ENCODE results near the gene CEP57L1.

DNA sequence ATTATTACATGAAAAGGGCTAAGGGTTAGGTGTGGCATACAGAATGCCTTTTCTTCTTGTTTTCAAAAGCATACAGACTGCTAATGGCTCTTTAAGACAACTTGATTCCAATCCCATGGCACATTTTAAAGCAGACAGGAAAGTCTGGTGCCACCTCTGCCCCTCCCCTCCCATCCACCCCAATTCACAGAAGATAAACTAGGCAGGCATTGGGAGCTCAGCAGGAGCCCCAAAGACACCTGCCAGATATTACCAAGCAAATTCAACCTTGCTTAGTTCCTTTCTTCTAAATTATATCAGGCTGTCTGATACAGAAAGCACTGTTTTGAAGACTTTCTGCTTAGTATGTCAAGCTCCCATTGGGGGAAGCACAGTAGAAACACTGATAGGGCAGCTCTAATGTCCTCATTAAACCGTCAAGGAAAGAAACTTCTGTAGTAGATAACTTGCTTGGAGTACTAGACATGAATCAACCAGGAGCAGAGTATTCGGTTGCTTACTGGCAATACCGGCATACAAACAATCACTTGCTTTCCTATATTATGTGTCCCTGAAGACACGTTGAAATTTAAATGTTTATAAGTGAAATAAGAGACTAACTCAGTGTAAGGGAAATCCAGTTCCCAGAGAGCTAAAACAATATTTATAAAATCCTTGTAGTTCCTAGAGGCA is 13.7 kb upstream of the CEP57L1 start:
- TF ChIP-seq, protein P1, sequence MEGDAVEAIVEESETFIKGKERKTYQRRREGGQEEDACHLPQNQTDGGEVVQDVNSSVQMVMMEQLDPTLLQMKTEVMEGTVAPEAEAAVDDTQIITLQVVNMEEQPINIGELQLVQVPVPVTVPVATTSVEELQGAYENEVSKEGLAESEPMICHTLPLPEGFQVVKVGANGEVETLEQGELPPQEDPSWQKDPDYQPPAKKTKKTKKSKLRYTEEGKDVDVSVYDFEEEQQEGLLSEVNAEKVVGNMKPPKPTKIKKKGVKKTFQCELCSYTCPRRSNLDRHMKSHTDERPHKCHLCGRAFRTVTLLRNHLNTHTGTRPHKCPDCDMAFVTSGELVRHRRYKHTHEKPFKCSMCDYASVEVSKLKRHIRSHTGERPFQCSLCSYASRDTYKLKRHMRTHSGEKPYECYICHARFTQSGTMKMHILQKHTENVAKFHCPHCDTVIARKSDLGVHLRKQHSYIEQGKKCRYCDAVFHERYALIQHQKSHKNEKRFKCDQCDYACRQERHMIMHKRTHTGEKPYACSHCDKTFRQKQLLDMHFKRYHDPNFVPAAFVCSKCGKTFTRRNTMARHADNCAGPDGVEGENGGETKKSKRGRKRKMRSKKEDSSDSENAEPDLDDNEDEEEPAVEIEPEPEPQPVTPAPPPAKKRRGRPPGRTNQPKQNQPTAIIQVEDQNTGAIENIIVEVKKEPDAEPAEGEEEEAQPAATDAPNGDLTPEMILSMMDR (IDR thresholded peaks at IDR 0.05): no peak
- TF ChIP-seq POLR2AphosphoS5 (IDR thresholded peaks at IDR 0.05): no peak
- no peak for TF ChIP-seq POLR2A (IDR thresholded peaks at IDR 0.05)
- TF ChIP-seq EP300 (IDR thresholded peaks at IDR 0.05): no peak
